GM18861 (cell line): ENCODE data around the gene XYLB.
"Not testable (repeated sequence)": the region's sequence is repeated elsewhere in the genome, so short reads cannot be mapped to it uniquely, and the experiment has no call there.

Experiments used
- ATAC-seq: cut with Tn5 transposase; IDR thresholded peaks from one replicate; pipeline ENCODE4 v1.9.1; 2021; ENCODE audit not compliant: unreplicated experiment

XYLB gene

GRCh38 chr3:38387862-38388261 lies 41.3 kb downstream of the XYLB start:
- ATAC-seq, result no peak

- ATAC-seq, result no peak
These were observed 46.1 kb downstream of the XYLB start for GRCh38 chr3:38392604-38393163.

GRCh38 chr3:38396239-38396638 lies 49.7 kb downstream of the XYLB start:
- ATAC-seq, result no peak

- ATAC-seq, result no peak
These were observed 50.3 kb downstream of the XYLB start for GRCh38 chr3:38396861-38397260.

DNA sequence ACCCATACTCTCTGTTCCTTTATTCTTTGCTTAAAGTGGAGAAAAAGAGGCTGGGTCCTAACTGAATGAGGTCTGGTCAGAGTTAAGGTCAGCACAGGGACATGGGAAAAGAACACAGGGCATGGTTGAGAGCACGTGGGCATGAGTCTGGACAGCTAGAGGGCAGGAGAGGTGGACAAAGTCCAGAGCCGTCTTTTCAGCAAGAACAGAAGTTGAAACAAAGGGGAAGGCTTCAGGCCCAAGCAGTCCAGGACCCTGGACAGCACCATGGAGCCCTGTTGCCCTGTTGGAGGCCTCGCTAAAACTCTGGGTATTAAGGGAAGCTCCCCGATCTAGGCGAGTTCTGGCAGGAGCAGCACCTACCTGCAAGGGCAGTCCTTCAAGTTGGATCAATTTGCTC lies 50.7 kb downstream of the XYLB start:
- no peak for ATAC-seq

GRCh38 chr3:38401246-38401962 lies 54.8 kb downstream of the XYLB start:
- no peak for ATAC-seq

DNA sequence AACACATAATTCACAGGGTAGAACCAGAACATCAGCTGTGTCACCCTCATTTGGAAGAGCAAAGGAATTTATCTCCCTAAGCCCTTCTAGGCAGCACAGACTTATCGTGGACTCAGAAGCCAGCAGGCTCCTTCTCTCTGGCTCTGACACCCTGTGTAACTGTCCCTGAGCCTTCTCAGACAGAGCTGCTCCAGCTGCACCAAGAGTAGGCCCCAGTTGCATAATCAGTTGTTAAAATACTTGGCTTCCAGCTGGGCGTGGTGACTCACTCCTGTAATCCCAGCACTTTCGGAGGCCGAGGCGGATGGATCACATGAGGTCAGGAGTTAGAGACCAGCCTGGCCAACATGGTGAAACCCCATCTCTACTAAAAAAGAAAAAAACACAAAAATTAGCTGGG lies 57.7 kb downstream of the XYLB start:
- no peak for ATAC-seq

DNA sequence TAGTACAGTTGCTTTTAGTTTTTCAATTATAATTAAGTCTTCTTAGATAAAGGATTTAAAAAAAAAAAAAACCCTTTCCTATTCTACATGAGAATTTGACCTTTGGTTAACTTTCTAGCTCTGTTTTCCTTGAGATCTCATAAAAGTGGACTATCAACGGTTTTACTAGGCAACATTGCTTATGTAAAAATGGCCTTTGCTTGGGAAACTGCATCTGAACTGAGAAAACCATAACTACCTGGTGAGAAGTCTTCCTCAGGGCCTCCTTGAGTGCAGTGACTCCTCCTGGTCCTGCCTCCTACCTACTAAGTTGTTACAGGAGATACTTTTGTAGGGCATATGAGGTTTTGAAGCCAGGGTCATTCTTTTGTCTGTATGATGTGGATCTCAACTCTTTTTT lies 65.0 kb downstream of the XYLB start:
- ATAC-seq, result no peak

DNA sequence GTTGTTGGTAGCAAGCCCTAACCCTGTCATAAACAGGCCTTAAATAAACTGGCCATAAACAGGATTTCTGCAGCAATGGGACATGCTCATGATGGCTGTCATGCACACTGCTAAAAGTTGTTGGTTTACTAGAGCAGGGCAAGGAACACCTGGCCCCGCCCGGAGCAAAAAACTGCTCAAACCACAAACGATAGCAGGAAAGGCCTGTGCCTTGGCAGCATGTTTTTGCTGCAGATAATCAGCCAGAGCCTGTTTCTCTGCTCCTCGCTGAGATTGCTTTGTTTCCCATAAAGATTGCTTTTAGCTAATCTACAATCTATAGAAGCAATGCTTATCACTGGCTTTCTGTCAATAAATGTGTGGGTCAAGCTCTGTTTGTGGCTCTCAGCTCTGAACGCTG lies 74.2 kb downstream of the XYLB start:
- ATAC-seq, result not testable (repeated sequence)

DNA sequence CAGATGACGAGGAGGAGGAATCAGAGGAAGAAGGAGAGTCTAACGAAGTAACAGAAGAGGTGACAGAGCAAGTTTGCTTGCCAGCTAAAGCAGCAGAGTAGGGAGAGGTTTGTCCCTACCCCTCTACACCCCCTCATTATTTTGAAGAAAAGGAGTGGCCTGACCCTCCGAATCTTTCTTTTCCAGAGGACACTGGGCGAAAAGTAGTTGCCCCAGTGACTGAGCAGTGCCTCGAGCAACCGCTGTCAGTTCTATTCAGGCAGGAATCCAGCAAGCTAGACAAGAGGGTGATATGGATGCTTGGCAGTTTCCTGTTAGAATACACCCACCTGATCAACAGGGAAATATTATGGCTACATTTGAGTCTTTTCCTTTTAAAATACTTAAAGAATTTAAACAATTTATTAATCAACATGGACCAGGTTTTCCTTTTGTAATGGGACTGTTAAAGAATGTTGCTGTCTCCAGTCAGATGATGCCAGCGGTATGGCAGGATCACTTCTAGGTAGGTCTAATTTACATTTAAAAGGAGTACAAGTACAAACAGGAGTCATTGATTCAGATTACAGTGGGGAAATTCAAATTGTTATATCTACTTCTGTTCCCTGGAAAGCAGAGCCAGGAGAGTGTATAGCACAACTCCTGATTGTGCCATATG lies 75.2 kb downstream of the XYLB start:
- no peak for ATAC-seq

DNA sequence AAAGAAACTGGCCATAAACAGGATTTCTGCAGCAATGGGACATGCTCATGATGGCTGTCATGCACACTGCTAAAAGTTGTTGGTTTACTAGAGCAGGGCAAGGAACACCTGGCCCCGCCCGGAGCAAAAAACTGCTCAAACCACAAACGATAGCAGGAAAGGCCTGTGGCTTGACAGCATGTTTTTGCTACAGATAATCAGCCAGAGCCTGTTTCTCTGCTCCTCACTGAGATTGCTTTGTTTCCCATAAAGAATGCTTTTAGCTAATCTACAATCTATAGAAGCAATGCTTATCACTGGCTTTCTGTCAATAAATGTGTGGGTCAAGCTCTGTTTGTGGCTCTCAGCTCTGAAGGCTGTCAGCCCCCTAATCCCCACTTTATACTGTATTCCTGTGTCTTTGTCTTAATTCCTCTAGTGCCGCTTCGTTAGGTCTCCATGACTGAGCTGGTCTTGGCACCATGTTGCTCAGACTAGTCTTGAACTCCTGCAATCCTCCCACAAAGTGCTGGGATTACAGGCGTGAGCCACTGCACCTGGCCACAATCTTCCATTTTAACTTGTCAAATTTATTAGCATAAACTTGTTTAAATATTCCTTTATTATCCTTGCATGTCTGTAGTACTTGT lies 80.3 kb downstream of the XYLB start:
- ATAC-seq, result not testable (repeated sequence)

- ATAC-seq, result not testable (repeated sequence)
These were observed 86.5 kb downstream of the XYLB start for GRCh38 chr3:38432871-38433658.

DNA sequence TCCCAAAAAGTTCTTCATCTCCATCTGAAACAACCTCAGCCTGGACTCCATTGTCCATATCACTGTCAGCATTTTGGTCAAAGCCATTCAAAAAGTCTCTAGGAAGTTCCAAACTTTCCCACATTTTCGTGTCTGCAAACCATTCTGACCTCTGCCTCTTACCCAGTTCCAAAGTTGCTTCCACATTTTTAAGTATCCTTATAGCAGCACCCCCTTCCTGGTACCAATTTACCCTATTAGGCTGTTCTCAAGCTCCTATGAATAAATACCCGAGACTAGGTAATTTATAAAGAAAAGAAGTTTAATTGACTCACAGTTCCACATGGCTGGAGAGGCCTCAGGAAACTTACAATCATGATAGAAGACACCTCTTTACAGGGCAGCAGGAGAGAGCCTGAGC lies 87.1 kb downstream of the XYLB start:
- not testable (repeated sequence) for ATAC-seq

DNA sequence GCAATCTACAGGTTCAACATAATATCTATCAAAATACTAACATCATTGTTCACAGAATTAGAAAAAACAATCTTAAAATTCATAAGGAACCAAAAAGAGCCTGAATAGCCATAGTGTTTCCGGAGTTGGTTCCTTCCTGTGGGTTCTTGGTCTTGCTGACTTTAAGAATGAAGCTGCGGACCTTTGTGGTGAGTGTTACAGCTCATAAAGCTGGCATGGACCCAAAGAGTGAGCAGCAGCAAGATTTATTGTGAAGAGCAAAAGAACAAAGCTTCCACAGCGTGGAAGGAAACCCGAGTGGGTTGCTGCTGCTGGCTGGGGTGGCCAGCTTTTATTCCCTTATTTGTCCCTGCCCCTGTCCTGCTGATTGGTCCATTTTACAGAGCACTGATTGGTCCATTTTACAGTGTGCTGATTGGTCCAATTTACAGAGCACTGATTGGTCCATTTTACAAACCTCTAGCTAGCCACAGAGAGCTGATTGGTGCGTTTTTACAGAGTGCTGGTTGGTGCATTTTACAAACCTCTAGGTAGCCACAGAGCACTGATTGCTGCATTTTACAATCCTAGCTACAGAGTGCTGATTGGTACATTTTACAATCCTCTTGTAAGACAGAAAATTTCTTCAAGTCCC lies 92.0 kb downstream of the XYLB start:
- ATAC-seq, result not testable (repeated sequence)

- not testable (repeated sequence) for ATAC-seq
These were observed 96.6 kb downstream of the XYLB start for GRCh38 chr3:38443205-38443604.

GRCh38 chr3:38446085-38446686 lies 99.6 kb downstream of the XYLB start:
- ATAC-seq, result no peak

DNA sequence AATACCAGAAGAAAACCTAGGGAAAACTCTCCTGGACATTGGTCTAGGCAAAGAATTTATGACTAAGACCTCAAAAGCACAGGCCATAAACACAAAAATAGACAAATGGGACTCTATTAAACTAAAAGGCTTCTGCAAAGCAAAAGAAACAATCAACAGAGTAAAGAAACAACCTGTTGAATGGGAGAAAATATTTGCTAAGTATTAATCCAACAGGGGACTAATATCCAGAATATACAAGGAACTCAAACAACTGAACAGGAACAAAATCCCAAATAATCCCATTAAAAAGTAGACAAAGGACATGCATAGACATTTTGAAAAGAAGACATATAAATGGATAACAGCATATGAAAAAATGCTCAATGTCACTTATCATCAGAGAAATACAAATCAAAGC lies 100.2 kb downstream of the XYLB start:
- no peak for ATAC-seq

DNA sequence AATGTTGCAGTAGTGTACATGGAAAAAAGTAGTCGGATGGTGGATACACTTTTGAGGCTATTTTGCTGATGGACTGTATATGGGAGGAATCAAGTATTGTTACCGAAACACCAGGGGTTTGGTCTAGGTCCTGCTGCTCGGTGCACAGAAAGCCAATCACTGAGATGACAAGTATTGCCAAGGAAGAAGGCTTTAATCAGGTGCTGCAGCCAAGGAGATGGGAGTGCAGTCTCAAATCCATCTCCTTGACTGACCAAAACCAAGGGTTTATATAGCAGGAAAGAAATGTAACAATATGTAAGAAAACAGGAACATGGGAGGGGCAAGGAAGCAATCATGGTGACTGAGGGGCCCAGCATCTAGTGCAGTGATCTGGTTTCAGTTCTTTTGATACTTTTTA lies 104.3 kb downstream of the XYLB start:
- no peak for ATAC-seq

DNA sequence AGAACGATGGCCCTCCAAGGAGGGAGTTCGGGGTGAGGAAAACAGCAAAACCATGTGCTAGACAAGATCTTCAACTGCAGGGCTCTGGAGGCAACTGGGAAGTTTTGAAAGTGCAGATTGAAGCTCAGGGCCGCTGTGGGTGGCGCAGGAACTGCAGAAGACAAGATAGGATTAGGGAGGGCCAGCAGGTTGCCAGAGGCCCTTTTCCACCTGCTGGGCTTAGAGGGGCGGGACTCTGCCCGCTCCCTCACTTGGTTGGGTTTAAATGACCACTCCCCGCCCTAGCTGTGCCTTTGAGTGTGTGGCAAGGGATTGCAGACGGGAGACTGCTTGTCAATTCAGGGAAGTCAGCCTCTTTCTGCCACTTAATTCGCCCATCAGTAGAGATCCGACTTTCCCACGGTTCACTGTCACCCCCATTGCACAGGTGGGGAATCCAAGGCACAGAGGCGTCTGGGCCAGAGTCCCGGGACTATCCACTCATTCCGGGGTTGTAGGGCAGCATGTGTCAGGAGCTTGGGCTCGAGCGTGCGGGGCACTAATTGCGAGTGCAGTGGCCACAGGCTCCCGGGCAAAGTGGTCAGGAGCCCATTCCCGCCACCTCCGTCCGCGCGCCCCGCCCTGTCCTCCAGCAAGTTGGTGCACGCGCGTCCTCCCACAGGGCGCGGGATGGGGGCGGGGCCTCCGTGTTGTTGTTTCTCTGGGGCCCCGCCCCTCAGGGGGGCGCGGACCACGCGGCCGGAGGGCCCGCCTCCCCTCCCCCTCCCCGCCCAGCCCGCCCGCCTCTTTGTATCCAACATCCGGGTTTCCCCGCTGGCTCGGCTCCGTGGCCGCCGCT lies 106.7 kb downstream of the XYLB start, which contains the start of gene ACVR2B:
TSS of gene ACVR2B (plus strand) at position 816 of the 838 bp plus-strand sequence. CDS start 433 bp downstream, outside the sequence.
- ATAC-seq, result no peak

DNA sequence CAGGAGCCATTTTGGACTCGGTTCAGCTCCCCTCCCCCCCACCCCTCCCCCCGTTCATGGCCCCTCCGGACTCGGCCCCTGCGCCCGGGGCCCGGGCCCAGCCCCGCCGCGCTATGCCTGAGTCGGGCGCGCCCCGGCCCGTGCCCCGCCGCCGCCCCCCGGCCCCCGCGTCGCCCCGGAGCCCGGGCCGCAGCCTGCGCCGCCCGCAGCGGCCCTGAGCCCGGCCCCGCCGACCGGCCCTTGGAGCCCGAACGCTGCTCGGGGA lies 107.3 kb downstream of the XYLB start:
- no peak for ATAC-seq
